Measurements from ENCODE around the gene ZNF518B. TPM values are rescaled to one million over a fixed set of nuclear protein-coding genes. Genes with fewer than 3 reads are reported as not detected.
A peak's percentile ranks its signal among the peaks of the same experiment; 100 is the strongest.

The ZNF518B gene
- total and polyA plus RNA-seq, 2 donors (not counting 3 experiments of a cell fraction or from before 2014, with no cell fraction given): 9.5 to 28.3 TPM

- H3K9me3 ChIP-seq (replicated peaks; ENCODE audit: control insufficient read depth, insufficient read depth, low read length): no peaks in the 10 kb centered on the region
- H3K9ac ChIP-seq (replicated peaks; ENCODE audit: extremely low read depth, insufficient read depth, low read length): no peak overlapping the region
- H3K4me3 ChIP-seq (replicated peaks in 1 of 3; ENCODE audit: insufficient read depth in 1 of 3, low read depth in 1 of 3, low read length in 3 of 3): peak overlapping the region in 2 of 3 experiments; percentile 21 to 27
- no peaks in the 10 kb centered on the region for H3K9me1 ChIP-seq (replicated peaks; ENCODE audit: control insufficient read depth, extremely low read depth, insufficient read depth, low read length)
- peaks cover 13 to 20% of the 10 kb centered on the region in 2 experiments for H3K27me3 ChIP-seq (ENCODE audit: control insufficient read depth in 2 of 2, insufficient read depth in 2 of 2, low read length in 2 of 2)
- BruUV-seq (replicated peaks): no TSS peak
- H4K20me1 ChIP-seq (replicated peaks; ENCODE audit: control insufficient read depth, extremely low read depth, insufficient read depth, low read length): no peaks in the 10 kb centered on the region
- TF ChIP-seq MYC (IDR thresholded peaks at IDR 0.05; ENCODE audit: low read depth, low read length) (no peak), GATA2 (IDR thresholded peaks at IDR 0.05; ENCODE audit: insufficient read depth, insufficient read length, low read depth, low read length) (no peak), CTCF (IDR thresholded peaks at IDR 0.05; ENCODE audit: extremely low read depth in 1 of 2, insufficient read depth in 1 of 2, low read depth in 1 of 2, low read length in 2 of 2) (peak; percentile 92 to 93), POLR2AphosphoS5 (IDR thresholded peaks at IDR 0.05; ENCODE audit: insufficient read depth, low read depth, low read length) (peak; percentile 49), MAX (IDR thresholded peaks at IDR 0.05; ENCODE audit: insufficient read depth, insufficient read length) (peak; percentile 23), POLR2A (IDR thresholded peaks at IDR 0.05; ENCODE audit: low read depth, low read length) (no peak), EZH2 (IDR thresholded peaks at IDR 0.05; ENCODE audit: borderline replicate concordance, low read depth, low read length, severe bottlenecking) (peak; percentile 80), FOS (IDR thresholded peaks at IDR 0.05; ENCODE audit: borderline replicate concordance, insufficient read depth, low read length) (no peak), JUN (IDR thresholded peaks at IDR 0.05; ENCODE audit: borderline replicate concordance, insufficient read depth, insufficient read length, low read depth) (no peak)
- H3K36me3 ChIP-seq (ENCODE audit: control insufficient read depth in 2 of 2, extremely low read depth in 1 of 2, insufficient read depth in 2 of 2, low read length in 2 of 2): no peaks in the 10 kb centered on the region
- dilution Hi-C loops (cut with MboI; ENCODE audit: extremely low pct_ligation_motif_present, low sequenced_read_pairs): no loop called here
- intact Hi-C loops (cut with micrococcal nuclease): loop anchor here (1.0 to 10.0 kb wide), 4 partner anchors 69 to 194 kb away; no protein-coding TSS in a partner anchor
- DNase-seq (ENCODE audit: low read depth, low spot score): peak; percentile 67
- ChIA-PET POLR2A (interaction anchor here (0.5 kb wide), 1 partner anchor 20 kb away, joined by 4 read pairs; no protein-coding TSS in a partner anchor), CTCF (interaction anchor here (0.7 to 4.2 kb wide), 46 partner anchors 9 to 1043 kb away, joined by 3 to 69 read pairs (median 4); no protein-coding TSS in a partner anchor)
- peaks cover 3% of the 10 kb centered on the region for H3K79me2 ChIP-seq (ENCODE audit: control insufficient read depth, insufficient read depth, low read length)
- H3K27ac ChIP-seq (ENCODE audit: insufficient read depth, low read depth, low read length): no peak overlapping the region
- FAIRE-seq: peak; percentile 77
- H2AFZ ChIP-seq (ENCODE audit: low read depth, low read length): peak overlapping the region; percentile 66
- peak overlapping the region; percentile 34 for H3K4me2 ChIP-seq (ENCODE audit: insufficient read depth, low read length)
- H3K4me1 ChIP-seq (ENCODE audit: control insufficient read depth, extremely low read depth, insufficient read depth, low read length): peaks cover 17% of the 10 kb centered on the region
These were observed 4.0 kb upstream of the ZNF518B start for GRCh38 chr4:10461091-10461849.

Data from endothelial cell of umbilical vein (primary cell).